Bronchial epithelial cell (primary cell): ENCODE measurements around the gene GOT2. TPM values are rescaled to one million over a fixed set of nuclear protein-coding genes. Genes with fewer than 3 reads are reported as not detected.
"Not testable (repeated sequence)": the region's sequence is repeated elsewhere in the genome, so short reads cannot be mapped to it uniquely, and the experiment has no call there.

Source experiments
- DNase-seq: peaks from one replicate; pipeline ENCODE4 v3.0.0-alpha.2; 2010; ENCODE audit warnings: low read depth
- FAIRE-seq: peaks from 2 replicates; lab custom pipeline; 2011; peaks lifted over from hg19 to GRCh38; lab: Jason Lieb, UNC
- H3K27me3 ChIP-seq: 2 replicates; pipeline ENCODE4 v1.5.1; 2011; ENCODE audit warnings: low read length; ENCODE audit not compliant: control insufficient read depth, insufficient read depth
- H3K36me3 ChIP-seq: 2 replicates; pipeline ENCODE4 v1.5.1; 2011; ENCODE audit warnings: low read length; ENCODE audit not compliant: control insufficient read depth, insufficient read depth
- H3K4me3 ChIP-seq: 2 replicates; pipeline ENCODE4 v1.5.1; 2011; ENCODE audit warnings: mild to moderate bottlenecking, low read depth, low read length, control low read depth
- CTCF ChIP-seq: IDR thresholded peaks from 2 replicates; pipeline ENCODE4 v1.5.1; 2011; ENCODE audit warnings: mild to moderate bottlenecking, moderate library complexity, low read length, control low read depth, inconsistent platforms; ENCODE audit not compliant: insufficient read depth, severe bottlenecking
- total RNA-seq: library from RNA; depleted of rRNA; stranded (reverse); fragments of >200 nt; gene quantifications from 2 replicates; pipeline ENCODE4 v1.2.1, GENCODE V29; 2014

The GOT2 gene
- total RNA-seq, 1 donor from 2014 or later = 31.3 TPM

GRCh38 chr16:58699151-58699550, 35.0 kb downstream of the GOT2 start:
- H3K36me3 ChIP-seq = no peaks in the 10 kb centered on the region
- no peak for TF ChIP-seq CTCF
- H3K4me3 ChIP-seq = no peak overlapping the region
- DNase-seq (no peak), FAIRE-seq (no peak)
- H3K27me3 ChIP-seq = no peaks in the 10 kb centered on the region

GRCh38 chr16:58695368-58695767, 38.7 kb downstream of the GOT2 start:
- FAIRE-seq = no peak
- DNase-seq = no peak
- Histone ChIP-seq H3K36me3 (no peaks in the 10 kb centered on the region), H3K27me3 (no peaks in the 10 kb centered on the region), H3K4me3 (no peak overlapping the region)
- TF ChIP-seq CTCF = no peak

GRCh38 chr16:58692450-58692849, 41.7 kb downstream of the GOT2 start:
- TF ChIP-seq CTCF = no peak
- no peak for FAIRE-seq
- Histone ChIP-seq H3K36me3 (no peaks in the 10 kb centered on the region), H3K27me3 (no peaks in the 10 kb centered on the region), H3K4me3 (no peak overlapping the region)
- no peak for DNase-seq

GRCh38 chr16:58686985-58687706, 47.0 kb downstream of the GOT2 start:
- not testable (repeated sequence) for FAIRE-seq, H3K27me3 ChIP-seq, H3K36me3 ChIP-seq, H3K4me3 ChIP-seq
- DNase-seq = peak; percentile 13

- Histone ChIP-seq H3K36me3 (no peaks in the 10 kb centered on the region), H3K4me3 (no peak overlapping the region), H3K27me3 (no peaks in the 10 kb centered on the region)
- FAIRE-seq (no peak), DNase-seq (no peak)
- TF ChIP-seq CTCF = no peak
These were observed 49.0 kb downstream of the GOT2 start for GRCh38 chr16:58685084-58685449.

- FAIRE-seq (no peak), DNase-seq (peak; percentile 67)
- peaks cover 4% of the 10 kb centered on the region for H3K36me3 ChIP-seq
These were observed 49.6 kb downstream of the GOT2 start, which contains the start of gene SLC38A7 for GRCh38 chr16:58684354-58685083. SLC38A7 (minus strand) TSS chr16:58684770; CDS start chr16:58680126, 4,644 bp downstream.

More at GRCh38 chr16:58684354-58685083, 49.6 kb downstream of the GOT2 start, which contains the start of gene SLC38A7:
- TF ChIP-seq CTCF = no peak
- H3K4me3 ChIP-seq = peak within 1 kb of the TSS; percentile 98
- H3K27me3 ChIP-seq = no peaks in the 10 kb centered on the region
